DOHH2 (cell line): Measurements from ENCODE around the gene ETS1.
A peak's percentile ranks its signal among the peaks of the same experiment; 100 is the strongest.

Experiments
- H3F3A ChIP-seq: fragments of 200-600 bp; sonication (generic), shearing (Covaris generic); 2 replicates; pipeline ENCODE4 v1.6.0; 2016; ENCODE audit warnings: antibody characterized with exemption, mild to moderate bottlenecking; ENCODE audit not compliant: control insufficient read depth, insufficient read depth
- H3K27ac ChIP-seq: fragments of 200-600 bp; sonication (generic); 2 replicates; pipeline ENCODE4 v1.5.1; 2014; ENCODE audit warnings: low read depth, mild to moderate bottlenecking, low read length, moderate library complexity
- H3K27me3 ChIP-seq: fragments of 200-600 bp; sonication (generic); 2 replicates; pipeline ENCODE4 v1.6.1; 2014; ENCODE audit warnings: mild to moderate bottlenecking, low read length, mixed read lengths; ENCODE audit not compliant: control insufficient read depth
- H3K36me3 ChIP-seq: fragments of 200-600 bp; sonication (generic); 2 replicates; pipeline ENCODE4 v1.6.1; 2014; ENCODE audit warnings: mild to moderate bottlenecking, low read length, moderate library complexity, mixed read lengths; ENCODE audit not compliant: control insufficient read depth
- H3K4me1 ChIP-seq: fragments of 200-600 bp; sonication (generic); 2 replicates; pipeline ENCODE4 v1.6.1; 2014; ENCODE audit warnings: mild to moderate bottlenecking, low read length, mixed read lengths; ENCODE audit not compliant: control insufficient read depth
- H3K4me2 ChIP-seq: fragments of 200-600 bp; sonication (generic); 2 replicates; pipeline ENCODE4 v1.6.0; 2014; ENCODE audit warnings: mild to moderate bottlenecking, low read length, moderate library complexity
- H3K4me3 ChIP-seq: fragments of 200-600 bp; sonication (generic); 2 replicates; pipeline ENCODE4 v1.5.1; 2014; ENCODE audit warnings: mild to moderate bottlenecking, low read length, mixed read lengths
- H3K79me2 ChIP-seq: fragments of 200-600 bp; sonication (generic); 2 replicates; pipeline ENCODE4 v1.6.1; 2014; ENCODE audit warnings: mild to moderate bottlenecking, low read length, mixed read lengths; ENCODE audit not compliant: control insufficient read depth
- H3K9me2 ChIP-seq: fragments of 200-600 bp; sonication (generic); replicated peaks from 2 replicates; pipeline ENCODE4 v1.6.1; 2014; ENCODE audit warnings: mild to moderate bottlenecking, low read length, mixed read lengths; ENCODE audit not compliant: control insufficient read depth
- H3K9me3 ChIP-seq: fragments of 200-600 bp; sonication (generic); 2 replicates; pipeline ENCODE4 v1.6.1; 2014; ENCODE audit warnings: antibody characterized with exemption, low read length, mixed read lengths; ENCODE audit not compliant: control insufficient read depth, insufficient read depth
- H4K20me1 ChIP-seq: fragments of 200-600 bp; sonication (generic); 2 replicates; pipeline ENCODE4 v1.6.0; 2014; ENCODE audit warnings: low read depth, mild to moderate bottlenecking, antibody characterized with exemption, low read length, moderate library complexity; ENCODE audit not compliant: control insufficient read depth, insufficient read depth
- EZH2phosphoT487 ChIP-seq: fragments of 200-600 bp; sonication (generic); IDR thresholded peaks from 2 replicates; pipeline ENCODE4 v1.6.1; 2017; ENCODE audit warnings: borderline replicate concordance, mild to moderate bottlenecking, antibody characterized with exemption, low read length, moderate library complexity, mixed read lengths
- TF ChIP-seq, protein P1 (sequence below): fragments of 200-600 bp; sonication (generic); IDR thresholded peaks from one replicate; pipeline ENCODE4 v1.5.1; 2014; ENCODE audit warnings: antibody characterized with exemption, mild to moderate bottlenecking, low read depth, low read length; ENCODE audit not compliant: poor library complexity, severe bottlenecking

Gene ETS1

DNA sequence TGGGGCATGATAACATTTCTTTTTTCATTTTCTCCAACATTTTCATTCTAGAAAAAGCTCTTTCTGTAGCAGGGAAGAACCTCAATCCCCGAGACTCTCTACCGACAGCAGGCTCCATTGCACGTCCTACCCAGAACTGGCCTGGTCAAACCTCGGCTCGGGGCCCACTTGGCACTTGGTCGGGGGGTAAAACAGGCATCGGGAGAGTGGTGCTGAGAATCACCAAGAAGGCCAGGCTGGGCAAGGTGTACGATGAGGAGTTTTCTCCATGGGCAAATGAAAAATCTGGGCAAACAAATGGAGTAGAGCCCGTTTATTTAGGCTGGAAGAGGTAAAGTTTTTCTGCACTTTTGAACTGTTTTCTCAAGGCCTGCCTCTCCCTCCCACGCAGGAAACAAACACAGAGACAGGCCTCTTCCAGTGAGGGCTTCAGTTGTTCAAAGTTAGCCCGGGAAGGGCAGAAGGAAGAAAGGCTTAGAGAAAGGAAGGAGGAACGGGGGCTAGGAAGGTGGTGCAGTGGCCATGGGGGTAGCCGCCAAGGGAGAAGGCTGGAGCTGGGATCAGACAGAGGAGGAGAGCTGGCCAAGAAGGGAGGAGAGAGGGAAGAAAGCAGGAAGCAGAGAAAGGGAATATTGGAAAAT lies 87.6 kb downstream of the ETS1 start:
- H3K4me1 ChIP-seq = peaks cover 100% of the 10 kb centered on the region
- H3K9me2 ChIP-seq = no peaks in the 10 kb centered on the region
- H3K27ac ChIP-seq = peak overlapping the region; percentile 36; the same call in 1 of the 2 replicates
- no peak for TF ChIP-seq EZH2phosphoT487
- TF ChIP-seq, protein P1, sequence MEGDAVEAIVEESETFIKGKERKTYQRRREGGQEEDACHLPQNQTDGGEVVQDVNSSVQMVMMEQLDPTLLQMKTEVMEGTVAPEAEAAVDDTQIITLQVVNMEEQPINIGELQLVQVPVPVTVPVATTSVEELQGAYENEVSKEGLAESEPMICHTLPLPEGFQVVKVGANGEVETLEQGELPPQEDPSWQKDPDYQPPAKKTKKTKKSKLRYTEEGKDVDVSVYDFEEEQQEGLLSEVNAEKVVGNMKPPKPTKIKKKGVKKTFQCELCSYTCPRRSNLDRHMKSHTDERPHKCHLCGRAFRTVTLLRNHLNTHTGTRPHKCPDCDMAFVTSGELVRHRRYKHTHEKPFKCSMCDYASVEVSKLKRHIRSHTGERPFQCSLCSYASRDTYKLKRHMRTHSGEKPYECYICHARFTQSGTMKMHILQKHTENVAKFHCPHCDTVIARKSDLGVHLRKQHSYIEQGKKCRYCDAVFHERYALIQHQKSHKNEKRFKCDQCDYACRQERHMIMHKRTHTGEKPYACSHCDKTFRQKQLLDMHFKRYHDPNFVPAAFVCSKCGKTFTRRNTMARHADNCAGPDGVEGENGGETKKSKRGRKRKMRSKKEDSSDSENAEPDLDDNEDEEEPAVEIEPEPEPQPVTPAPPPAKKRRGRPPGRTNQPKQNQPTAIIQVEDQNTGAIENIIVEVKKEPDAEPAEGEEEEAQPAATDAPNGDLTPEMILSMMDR = no peak
- H3K4me3 ChIP-seq = peak overlapping the region; percentile 42
- no peaks in the 10 kb centered on the region for H3K9me3 ChIP-seq
- peaks cover 100% of the 10 kb centered on the region for H3K79me2 ChIP-seq
- H3K27me3 ChIP-seq = no peaks in the 10 kb centered on the region
- H4K20me1 ChIP-seq = peaks cover 80% of the 10 kb centered on the region
- H3F3A ChIP-seq = peaks cover 21% of the 10 kb centered on the region
- peaks cover 98% of the 10 kb centered on the region for H3K36me3 ChIP-seq
- H3K4me2 ChIP-seq = peak overlapping the region; percentile 62

DNA sequence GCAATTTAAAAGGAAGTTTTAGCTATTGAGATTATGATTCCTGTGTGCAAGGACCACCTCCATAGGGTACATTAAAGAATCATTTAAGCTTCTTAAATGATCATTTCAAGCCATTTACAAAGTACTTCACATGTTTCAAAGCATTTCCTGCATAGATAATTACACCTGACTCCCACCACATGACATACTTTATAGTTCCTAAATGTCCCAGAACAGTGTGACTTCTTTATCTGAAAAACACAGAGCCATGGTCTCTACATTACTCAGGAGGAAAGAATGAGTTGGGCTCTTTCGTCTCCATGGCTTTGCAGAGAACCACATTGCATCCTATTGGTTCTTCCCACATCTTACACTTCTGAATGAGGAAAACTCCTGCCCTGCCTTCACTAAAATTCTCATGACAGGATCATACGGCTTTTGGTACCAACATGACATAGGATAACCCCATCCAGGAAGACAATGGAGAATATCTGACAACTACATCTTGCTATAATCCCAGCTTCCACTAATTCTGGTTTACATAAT lies 88.6 kb downstream of the ETS1 start:
- Histone ChIP-seq H3K4me3 (peak overlapping the region; percentile 42), H4K20me1 (peaks cover 77% of the 10 kb centered on the region), H3K79me2 (peaks cover 100% of the 10 kb centered on the region), H3K9me2 (no peaks in the 10 kb centered on the region), H3K27ac (peak overlapping the region; percentile 36), H3K36me3 (peaks cover 98% of the 10 kb centered on the region), H3K4me1 (peaks cover 98% of the 10 kb centered on the region), H3F3A (peaks cover 16% of the 10 kb centered on the region), H3K27me3 (no peaks in the 10 kb centered on the region), H3K4me2 (peak overlapping the region; percentile 62), H3K9me3 (no peaks in the 10 kb centered on the region)
- TF ChIP-seq EZH2phosphoT487 = no peak
- TF ChIP-seq, protein P1 = no peak

DNA sequence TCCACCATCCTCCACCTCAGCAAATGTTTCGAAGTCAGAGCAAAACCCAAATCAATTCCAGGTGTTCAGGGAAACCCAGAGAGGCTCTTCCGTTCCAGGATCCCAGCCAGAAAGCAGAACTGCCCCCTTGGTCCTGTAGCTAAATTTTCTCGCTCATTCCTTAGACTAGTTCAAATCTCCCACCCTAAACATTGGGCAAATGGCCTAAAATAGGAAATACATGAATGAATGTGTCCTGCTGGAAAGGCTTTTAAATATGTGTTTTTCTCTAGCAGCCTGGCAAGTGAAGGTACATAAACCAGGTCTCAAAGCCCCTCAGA lies 89.6 kb downstream of the ETS1 start:
- Histone ChIP-seq H3K4me1 (peaks cover 98% of the 10 kb centered on the region), H3F3A (peaks cover 16% of the 10 kb centered on the region), H4K20me1 (peaks cover 77% of the 10 kb centered on the region), H3K9me3 (no peaks in the 10 kb centered on the region), H3K4me3 (peak overlapping the region; percentile 44), H3K36me3 (peaks cover 98% of the 10 kb centered on the region), H3K27me3 (no peaks in the 10 kb centered on the region), H3K27ac (peak overlapping the region; percentile 36), H3K4me2 (peak overlapping the region; percentile 62), H3K79me2 (peaks cover 100% of the 10 kb centered on the region), H3K9me2 (no peaks in the 10 kb centered on the region)
- TF ChIP-seq, protein P1 = no peak
- TF ChIP-seq EZH2phosphoT487 = no peak
